Measurements from ENCODE around the gene VMP1.

VMP1 gene

DNA sequence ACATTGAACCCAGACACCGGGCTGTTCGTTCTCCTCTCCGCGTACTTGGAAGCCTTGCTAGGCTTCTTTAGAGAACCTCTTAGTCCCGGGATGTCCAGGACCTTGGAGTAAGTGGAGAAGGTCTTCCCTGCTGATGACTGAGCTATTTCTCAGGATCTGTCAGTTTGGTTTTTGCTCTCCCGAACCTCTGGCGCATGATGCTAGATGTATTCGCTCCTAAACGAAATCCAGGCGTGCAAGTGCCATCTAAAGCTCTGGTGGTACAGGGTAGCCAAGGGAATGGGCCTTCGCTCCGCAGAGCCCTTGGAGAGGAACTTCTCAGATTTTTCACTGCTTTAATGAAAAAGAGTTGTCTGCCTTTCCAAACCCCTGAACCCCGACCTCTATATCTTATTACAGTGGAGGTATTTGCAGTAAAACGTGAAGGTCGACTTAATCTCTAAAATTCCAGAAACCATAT is 547 bp downstream of the VMP1 start:
- no peak for DNase-seq (ENCODE audit: low read depth in 2 of 2)

DNA sequence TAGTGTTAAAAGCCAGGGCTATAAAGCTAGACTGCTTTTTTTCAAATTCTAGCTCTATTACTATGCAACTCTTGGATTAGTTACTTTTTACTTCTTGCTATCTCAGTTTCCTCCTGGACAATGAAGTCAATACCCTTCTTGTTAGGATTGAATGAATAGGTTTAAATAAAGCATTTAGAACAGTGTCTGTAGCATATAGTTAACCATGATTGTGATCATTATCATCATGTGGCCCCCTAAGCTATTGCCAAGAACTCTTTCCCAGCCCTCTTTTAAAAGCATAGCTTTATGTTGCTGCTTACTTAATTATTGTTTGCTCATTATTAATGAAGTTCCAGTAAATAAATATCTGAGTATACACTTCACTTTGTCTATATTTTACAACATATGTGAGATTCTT is 4.5 kb downstream of the VMP1 start:
- no peak for DNase-seq (ENCODE audit: low read depth in 2 of 2)

DNA sequence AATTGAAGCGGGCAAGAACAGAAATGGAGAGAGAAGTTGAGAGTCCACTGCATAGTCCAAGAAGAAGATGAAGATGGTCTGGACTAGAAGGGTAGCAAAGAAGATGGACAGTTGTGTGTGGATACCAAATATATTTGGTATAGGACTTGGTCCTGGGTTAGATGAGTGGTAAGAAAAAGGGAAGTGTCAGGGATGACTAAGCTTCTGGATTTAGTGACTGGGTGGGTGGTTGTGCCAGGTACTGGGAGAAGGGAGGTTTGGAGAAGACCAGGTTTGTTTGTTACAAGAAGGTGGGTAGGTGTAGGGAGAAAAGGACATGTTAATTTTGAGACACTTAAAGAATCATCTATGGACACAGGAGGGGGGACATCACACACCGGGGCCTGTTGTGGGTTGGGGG is 5.4 kb downstream of the VMP1 start:
- no peak for DNase-seq (ENCODE audit: low read depth in 2 of 2)

DNA sequence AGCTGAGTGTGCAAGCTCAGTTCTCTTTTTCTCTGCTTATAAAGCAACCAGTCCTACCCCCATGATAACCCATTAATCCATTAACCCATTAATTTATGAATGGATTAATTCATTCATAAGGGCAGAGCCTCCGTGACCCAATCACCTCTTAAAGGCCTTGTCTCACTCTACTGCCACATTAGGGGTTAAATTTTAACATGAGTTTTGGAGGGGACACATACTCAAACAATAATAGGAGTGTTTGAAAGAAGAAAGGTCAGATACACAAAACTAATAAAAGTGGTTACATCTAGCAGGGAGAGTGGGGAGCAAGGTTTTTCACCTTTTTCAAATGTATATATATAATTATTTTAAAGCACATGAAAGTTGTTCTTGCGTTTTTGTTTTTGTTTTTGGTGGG is 6.8 kb downstream of the VMP1 start:
- DNase-seq (ENCODE audit: low read depth in 2 of 2), result no peak

DNA sequence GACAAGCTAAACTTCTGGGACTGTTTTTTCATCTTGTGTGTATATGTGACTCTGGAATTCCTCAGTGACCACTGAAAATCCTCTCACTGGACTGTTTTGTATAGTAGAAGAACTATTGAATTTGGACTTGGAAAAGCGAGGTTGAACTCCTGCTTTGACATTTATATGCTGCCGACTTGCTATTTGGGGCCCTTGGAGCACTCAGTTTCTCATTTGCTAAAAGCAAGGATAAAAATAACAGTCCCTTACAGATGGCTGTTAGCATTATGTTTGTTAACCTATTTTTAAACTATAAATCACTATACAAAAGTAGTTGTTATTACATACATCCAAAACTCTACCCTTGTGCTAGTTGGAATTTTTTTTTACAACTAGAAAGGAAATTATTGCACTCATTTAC is 9.0 kb downstream of the VMP1 start:
- no peak for DNase-seq (ENCODE audit: low read depth in 2 of 2)

DNA sequence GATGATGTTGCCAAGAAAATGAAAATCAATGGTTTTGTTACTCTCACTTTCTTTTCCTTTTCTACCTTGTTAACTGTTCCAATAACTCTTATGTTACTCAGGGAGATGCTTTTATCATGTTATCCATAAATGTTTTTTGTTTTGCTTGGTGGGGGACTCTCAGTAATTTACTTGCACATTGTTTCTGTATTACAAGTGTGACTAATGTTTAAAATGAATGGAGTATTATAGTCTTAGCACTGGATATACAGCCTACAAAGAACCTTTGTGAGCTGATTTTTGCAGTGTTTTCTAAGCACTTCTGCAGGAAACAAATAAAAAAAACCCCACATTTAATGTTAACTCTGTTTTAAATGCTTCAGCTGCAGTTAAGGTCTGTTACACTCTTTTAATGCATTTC is 12.1 kb downstream of the VMP1 start:
- no peak for DNase-seq (ENCODE audit: low read depth in 2 of 2)

DNA sequence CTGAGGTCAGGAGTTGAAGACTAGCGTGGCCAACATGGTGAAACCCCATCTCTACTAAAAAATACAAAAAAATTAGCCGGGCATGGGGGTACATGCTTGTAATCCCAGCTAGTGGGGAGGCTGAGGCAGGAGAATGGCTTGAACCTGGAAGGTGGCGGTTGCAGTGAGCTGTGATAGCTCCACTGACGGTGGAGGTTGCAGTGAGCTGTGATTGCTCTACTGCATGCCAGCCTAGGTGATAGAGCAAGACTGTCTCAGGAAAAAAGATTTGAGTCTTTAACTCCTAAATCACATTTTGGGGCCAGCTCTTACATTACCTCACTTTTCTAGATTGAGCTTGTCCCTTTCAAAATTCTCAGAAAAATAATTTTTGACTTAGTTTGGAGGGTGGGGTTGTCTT is 15.2 kb downstream of the VMP1 start:
- DNase-seq (ENCODE audit: low read depth in 2 of 2), result no peak

DNA sequence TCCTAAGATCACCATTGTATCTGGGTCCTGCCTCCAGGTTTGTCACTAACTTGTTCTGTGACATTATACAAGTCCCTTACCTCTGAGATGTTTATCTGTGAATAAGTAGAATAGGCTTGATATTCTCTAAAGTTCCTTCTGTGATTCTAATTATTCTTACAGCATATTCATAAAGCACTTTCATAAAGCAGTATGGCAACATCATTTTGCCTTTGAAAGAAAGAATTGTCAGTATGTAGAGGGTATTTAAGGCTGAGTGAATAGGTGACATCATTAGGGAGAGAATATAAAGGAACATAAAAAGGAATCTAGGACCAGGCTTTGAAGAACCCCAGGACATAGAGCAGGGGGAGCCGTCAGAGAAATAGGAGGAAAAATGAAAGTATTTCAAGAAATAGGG is 15.6 kb downstream of the VMP1 start:
- DNase-seq (ENCODE audit: low read depth in 2 of 2), result no peak

DNA sequence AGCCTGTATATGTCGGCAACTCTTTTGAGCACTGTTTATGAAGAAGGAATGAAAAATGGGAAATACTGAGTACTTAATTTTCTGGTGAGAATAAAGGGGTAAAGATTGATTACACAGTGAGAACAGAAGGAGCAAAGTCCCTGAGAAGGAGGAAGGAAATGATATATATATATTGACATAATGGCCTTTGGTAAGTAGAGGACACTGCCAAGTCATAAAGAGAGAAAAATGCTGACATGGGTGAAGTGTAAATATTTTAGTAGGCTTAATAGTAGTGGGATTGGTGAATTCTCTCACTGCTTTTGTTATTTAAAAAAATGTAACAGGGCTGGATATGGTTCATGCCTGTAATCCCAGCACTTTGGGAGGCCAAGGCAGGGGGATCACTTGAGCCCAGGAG is 16.2 kb downstream of the VMP1 start:
- no peak for DNase-seq (ENCODE audit: low read depth in 2 of 2)

DNA sequence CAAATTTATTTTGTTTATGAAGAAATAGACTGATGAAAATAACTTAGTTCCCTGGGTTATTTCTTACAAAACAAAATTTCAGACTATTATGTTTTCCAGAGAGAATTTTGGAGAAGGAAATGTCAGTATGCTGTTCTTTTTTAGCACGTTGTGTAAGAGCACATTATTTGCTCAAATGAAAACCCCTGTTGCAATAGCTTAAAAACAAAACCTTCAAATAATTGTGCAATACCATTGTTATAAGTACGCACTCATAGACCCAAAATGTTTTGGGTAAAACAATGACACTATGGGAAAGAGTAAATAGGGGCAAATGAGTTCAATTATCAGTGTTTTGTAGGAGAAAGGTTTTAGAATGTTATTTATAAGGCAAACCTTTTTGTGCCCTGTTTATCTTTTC is 18.2 kb downstream of the VMP1 start:
- no peak for DNase-seq (ENCODE audit: low read depth in 2 of 2)

DNA sequence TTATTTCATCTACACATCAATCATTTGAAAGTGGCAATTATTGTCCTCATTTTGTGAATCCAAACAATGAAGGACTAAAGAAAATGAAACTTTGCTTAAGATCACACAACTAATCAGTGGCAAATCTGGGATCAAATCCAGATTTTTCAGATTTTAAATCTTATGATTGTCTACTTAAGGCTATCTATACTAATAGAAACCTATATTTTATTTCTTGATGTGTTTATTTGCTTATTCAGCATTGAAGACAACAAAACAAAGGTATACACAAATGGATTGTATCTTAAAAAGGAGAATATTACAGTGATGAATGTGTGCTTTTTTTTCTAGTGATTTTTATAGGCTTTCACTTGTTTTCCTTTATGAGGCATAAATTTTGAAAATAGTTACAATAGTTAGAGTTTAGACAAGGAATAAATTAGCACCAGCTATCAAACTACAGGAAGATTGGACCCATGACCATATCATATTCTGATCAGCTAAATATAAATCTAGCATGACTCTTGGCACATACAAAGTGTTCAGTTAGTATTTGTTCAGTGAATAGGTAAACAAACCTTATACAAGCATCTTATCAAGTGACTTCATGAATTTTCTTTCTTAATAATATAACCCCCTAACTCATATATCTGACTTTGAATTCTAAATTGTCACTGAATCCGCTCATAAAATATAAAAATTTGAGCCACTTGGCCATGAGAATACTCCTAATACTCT is 20.5 kb downstream of the VMP1 start:
- no peak for DNase-seq (ENCODE audit: low read depth in 2 of 2)

DNA sequence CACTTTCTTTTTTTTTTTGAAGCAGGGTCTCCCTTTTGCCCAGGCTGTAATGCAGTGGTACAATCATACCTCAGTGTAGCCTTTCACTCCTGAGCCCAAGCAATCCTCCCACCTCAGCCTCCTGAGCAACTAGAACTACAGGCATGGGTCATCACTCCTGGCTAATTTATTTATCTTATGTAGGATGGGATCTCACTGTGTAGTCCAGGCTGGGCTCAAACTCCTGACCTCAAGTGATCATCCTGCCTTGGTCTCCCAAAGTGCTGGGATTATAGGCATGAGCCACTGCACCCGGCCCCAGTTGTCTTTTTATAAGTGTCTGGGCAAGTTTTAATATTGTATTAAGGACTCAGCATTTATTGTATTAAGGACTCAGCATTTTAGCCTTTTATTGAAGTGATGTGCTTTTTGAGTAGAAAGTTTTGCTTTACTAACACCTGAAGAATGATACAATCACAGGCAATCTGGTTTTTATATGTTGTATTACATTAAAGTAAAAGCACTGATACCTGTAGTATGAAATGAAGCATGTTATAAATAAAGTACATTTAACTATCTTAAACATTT is 22.9 kb downstream of the VMP1 start:
- no peak for DNase-seq (ENCODE audit: low read depth in 2 of 2)

DNA sequence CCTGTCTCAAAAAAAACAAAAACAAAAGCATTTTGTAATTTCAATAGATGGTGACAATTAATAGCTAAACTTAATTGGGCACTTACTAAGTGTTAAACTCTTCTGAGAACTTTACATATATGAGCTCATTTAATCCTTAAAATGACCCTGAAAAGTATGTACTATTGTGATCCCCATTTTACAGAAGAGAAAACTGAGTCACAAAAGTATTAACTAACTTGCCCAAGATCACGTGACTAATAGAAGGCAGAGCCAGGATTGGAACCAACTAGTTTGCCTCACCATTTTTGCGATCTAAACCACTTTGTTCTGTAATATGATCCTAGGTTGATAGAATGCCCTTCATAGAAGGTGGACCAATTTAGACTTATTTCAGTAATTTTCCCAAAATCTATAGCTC is 26.2 kb downstream of the VMP1 start:
- no peak for DNase-seq (ENCODE audit: low read depth in 2 of 2)

DNA sequence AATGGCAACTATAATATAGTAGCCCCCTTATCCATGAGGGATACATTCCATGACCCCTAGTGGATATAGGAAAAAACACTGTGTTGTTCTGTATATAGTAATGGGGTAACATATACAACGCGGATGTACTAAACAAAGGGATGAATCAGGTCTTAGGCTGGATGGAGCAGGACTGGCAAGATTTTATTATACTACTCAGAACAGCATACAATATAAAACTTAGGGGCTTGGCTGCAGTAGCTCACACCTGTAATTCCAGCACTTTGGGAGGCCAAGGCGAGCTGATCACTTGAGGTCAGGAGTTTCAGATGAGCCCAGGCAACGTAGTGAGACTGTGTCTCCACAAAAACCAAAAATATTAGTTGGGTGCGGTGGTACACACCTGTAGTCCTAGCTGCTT is 26.8 kb downstream of the VMP1 start:
- no peak for DNase-seq (ENCODE audit: low read depth in 2 of 2)

DNA sequence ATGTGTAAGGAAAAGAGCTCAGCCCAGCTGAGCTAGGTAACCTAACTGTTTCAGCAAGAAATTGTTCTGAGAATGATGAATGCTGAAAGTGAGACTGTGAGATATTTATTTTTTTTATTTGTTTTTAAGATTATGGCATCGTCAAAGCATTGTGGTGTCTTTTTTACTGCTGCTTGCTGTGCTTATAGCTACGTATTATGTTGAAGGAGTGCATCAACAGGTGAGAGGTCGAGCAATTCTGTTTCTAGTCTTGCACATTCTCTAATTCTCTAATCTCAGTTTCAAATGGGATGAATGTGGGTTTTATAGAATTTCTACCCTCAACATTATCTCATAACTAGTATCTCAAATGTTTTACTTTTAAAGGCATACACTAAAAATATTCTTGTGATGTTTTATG is 29.9 kb downstream of the VMP1 start:
- no peak for DNase-seq (ENCODE audit: low read depth in 2 of 2)

DNA sequence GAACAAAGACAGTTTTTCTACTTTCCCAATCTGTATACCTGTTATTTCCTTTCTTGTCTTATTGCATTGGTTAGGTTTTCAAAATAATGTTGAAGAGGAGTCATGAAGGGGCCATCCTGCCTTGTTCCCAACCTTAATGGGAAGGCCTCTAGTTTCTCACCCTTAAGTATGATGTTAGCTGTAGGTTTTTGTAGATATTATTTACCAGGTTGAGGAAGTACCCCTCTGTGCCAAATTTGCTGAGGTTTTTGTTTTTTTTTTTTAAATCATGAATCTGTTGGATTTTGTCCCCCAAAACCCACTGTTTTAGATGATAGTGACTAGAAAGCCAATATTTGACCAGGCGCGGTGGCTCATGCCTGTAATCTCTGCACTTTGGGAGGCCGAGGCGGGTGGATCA is 36.4 kb downstream of the VMP1 start:
- DNase-seq (ENCODE audit: low read depth in 2 of 2), result no peak

DNA sequence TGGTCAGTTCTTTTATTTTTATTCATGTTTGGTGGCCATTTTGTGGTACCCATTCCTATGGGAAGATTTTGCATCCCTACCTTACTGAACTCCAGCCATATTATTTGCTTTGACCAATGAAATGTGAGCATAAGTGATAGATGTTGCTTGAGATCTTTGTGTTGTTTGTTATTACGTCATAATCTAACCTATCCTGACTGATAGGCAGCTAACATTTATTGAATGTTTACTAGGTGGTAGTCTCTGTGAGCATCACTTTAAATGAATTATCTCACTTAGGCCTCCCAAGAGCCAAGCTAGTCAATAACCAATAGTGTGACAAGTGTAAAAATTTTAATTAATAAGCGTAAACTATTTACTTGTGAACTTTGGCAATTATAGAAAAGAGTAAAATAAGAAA is 37.6 kb downstream of the VMP1 start:
- no peak for DNase-seq (ENCODE audit: low read depth in 2 of 2)

DNA sequence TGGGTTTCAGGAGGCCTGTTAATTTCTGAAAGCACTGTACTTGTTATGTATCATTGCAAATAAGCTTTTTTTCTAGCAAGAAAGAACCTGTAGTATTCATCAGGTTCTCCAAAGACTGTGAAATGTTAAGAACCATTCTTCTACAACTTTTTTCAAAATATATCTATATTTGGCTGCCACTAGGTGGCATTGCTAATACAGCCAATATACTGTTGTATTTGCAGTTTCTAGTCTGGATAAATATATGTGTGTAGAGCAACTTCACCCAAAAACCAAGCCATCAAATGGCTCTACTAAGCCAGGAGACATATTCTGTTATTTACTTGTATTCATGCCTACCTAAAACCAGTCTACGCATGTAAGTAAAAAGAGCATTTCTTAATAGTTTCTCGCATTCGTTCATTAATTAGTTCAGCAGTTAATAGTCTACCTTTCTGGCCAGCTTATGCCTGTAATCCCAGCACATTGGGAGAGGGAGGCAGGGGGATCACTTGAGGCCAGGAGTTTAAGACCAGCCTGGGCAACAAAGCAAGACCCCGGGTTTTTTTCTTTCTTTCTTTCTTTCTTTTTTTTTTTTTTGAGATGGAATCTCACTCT is 39.5 kb downstream of the VMP1 start:
- no peak for DNase-seq (ENCODE audit: low read depth in 2 of 2)

DNA sequence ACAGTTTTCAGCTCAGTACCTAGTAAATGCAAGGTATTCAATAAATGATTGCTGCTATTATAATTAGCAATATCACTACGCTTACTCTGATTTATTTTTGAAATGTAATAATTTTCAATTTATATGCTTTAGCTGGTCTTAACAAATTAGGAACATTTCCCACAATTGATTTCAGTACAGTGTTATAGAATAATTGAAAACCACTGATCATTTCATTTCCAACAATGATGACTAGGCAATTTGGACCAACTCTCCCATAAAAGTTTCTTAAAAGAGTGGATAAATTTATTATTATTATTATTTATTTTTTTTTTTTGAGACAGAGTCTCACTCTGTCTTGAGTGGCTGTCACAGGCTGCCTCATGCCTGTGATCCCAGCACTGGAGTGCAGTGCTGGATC is 41.1 kb downstream of the VMP1 start:
- DNase-seq (ENCODE audit: low read depth in 2 of 2), result no peak

DNA sequence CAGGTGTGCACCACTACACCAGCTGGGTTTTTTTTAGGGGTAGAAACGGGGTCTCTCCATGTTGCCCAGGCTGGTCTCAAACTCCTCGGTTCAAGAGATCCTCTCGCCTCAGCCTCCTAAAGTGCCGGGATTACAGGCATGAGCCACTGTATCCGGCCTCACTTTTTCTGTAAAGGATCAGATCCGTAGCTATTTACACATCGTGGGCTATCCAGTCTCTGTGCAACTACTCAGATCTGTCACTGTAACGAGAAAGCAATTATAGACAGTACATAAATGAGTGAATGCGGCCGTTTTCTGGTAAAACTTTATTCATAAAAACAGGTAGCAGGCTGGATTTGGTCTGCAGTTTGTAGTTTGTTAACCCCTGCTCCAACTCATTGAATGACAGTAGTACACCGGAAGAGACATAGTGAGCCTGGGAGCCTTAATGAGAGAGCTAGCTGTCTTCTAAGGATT is 44.5 kb downstream of the VMP1 start:
- DNase-seq (ENCODE audit: low read depth in 2 of 2), result no peak

DNA sequence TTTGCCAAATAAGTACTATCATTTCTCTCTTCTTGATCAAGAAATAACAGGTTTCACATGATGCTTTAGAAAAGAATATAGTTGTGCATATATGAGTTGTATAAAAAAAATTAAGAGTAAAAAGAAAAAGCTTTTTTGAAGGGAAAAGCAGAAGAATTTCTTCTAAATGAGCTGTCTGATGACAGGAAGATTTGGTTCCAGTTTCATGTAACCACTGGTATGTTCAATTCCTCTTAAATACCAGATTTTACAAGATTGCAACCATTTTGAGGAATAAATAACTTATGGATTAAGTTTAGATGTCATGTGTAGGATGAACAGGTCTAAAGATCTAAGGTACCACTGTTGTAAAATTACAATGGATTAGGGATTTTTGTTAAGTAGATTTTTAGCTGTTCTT is 45.0 kb downstream of the VMP1 start:
- DNase-seq (ENCODE audit: low read depth in 2 of 2), result no peak

DNA sequence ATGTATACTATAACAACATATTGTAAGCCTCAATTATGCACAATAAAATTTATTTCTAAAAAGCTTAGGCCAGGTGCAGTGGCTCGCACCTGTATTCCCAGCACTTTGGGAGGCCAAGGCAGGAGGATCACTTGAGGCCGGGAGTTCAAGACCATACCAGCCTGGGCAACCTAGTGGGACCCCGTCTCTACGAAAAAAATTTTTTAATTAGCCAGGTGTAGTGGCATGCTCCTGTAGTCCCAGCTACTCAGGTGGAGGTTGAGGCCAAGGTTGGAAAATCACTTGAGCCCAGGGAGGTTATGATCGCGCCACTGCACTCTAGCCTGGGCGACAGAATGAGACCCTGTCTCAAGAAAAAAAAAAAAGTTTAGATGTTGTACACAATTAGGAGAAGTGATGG is 45.5 kb downstream of the VMP1 start:
- no peak for DNase-seq (ENCODE audit: low read depth in 2 of 2)
